Adrenal gland (tissue), 5 donors: ENCODE measurements around the gene PTPRE.

Experiments
- POLR2A ChIP-seq, 2 donors: fragments of 450-650 bp; IDR thresholded peaks; one replicate each; pipeline ENCODE4 v1.6.1; 2017; ENCODE audit warnings: antibody characterized with exemption in 2 of 2, mild to moderate bottlenecking in 2 of 2, moderate library complexity in 1 of 2
- TF ChIP-seq, protein P1 (sequence below), 6 experiments: fragments of 450-650 bp in 4 of 6; fragments of 200-600 bp in 2 of 6; sonication (generic) in 1 of 6; IDR thresholded peaks; 1 replicate in 5 of 6; 2 replicates in 1 of 6; pipeline versions ENCODE4 v1.5.1 to v1.8.0; 2016 to 2021; ENCODE audit warnings: antibody characterized with exemption in 6 of 6, mild to moderate bottlenecking in 2 of 6, moderate library complexity in 1 of 6
- donor health status: DM: no; HTN: no; CAD: no.

GRCh38 chr10:127923646-127924045 is 16.7 kb downstream of the PTPRE start:
- TF ChIP-seq, protein P1, sequence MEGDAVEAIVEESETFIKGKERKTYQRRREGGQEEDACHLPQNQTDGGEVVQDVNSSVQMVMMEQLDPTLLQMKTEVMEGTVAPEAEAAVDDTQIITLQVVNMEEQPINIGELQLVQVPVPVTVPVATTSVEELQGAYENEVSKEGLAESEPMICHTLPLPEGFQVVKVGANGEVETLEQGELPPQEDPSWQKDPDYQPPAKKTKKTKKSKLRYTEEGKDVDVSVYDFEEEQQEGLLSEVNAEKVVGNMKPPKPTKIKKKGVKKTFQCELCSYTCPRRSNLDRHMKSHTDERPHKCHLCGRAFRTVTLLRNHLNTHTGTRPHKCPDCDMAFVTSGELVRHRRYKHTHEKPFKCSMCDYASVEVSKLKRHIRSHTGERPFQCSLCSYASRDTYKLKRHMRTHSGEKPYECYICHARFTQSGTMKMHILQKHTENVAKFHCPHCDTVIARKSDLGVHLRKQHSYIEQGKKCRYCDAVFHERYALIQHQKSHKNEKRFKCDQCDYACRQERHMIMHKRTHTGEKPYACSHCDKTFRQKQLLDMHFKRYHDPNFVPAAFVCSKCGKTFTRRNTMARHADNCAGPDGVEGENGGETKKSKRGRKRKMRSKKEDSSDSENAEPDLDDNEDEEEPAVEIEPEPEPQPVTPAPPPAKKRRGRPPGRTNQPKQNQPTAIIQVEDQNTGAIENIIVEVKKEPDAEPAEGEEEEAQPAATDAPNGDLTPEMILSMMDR (IDR thresholded peaks at IDR 0.05), result no peak
- no peak for TF ChIP-seq POLR2A (IDR thresholded peaks at IDR 0.05)
